MM.1S (cell line): ENCODE measurements around the gene DIPK1C.

ENCODE experiments used
- DNase-seq: peaks from one replicate; pipeline ENCODE4 v3.0.0-alpha.2; 2015
- H2AFZ ChIP-seq: fragments of 300-600 bp; sonication (generic); 2 replicates; pipeline ENCODE4 v1.6.0; 2016; ENCODE audit warnings: antibody characterized with exemption, low read length
- H3F3A ChIP-seq: fragments of 300-600 bp; sonication (generic); 2 replicates; pipeline ENCODE4 v1.6.1; 2016; ENCODE audit warnings: mild to moderate bottlenecking, antibody characterized with exemption, low read length, moderate library complexity, mixed read lengths; ENCODE audit not compliant: insufficient read depth
- H3K27ac ChIP-seq: fragments of 300-600 bp; sonication (generic); 2 replicates; pipeline ENCODE4 v1.5.1; 2016; ENCODE audit warnings: mild to moderate bottlenecking, low read length
- H3K27me3 ChIP-seq: fragments of 300-600 bp; sonication (generic); replicated peaks from 2 replicates; pipeline ENCODE4 v1.6.0; 2016; ENCODE audit warnings: low read length; ENCODE audit not compliant: insufficient read depth
- H3K36me3 ChIP-seq: fragments of 300-600 bp; sonication (generic); replicated peaks from 2 replicates; pipeline ENCODE4 v1.6.1; 2016; ENCODE audit warnings: mild to moderate bottlenecking, low read length, mixed read lengths; ENCODE audit not compliant: insufficient read depth
- H3K4me1 ChIP-seq: fragments of 300-600 bp; sonication (generic); 2 replicates; pipeline ENCODE4 v1.6.1; 2016; ENCODE audit warnings: low read length, mixed read lengths
- H3K4me2 ChIP-seq: fragments of 300-600 bp; sonication (generic); 2 replicates; pipeline ENCODE4 v1.6.0; 2016; ENCODE audit warnings: low read depth, low read length
- H3K4me3 ChIP-seq: fragments of 300-600 bp; sonication (generic); 2 replicates; pipeline ENCODE4 v1.5.1; 2016; ENCODE audit warnings: low read length, mixed read lengths
- H3K79me2 ChIP-seq: fragments of 300-600 bp; sonication (generic); 2 replicates; pipeline ENCODE4 v1.6.1; 2016; ENCODE audit warnings: mixed run types, low read length, mixed read lengths
- H3K9ac ChIP-seq: fragments of 300-600 bp; sonication (generic); 2 replicates; pipeline ENCODE4 v1.6.1; 2016; ENCODE audit warnings: low read length, mixed read lengths
- H3K9me2 ChIP-seq: fragments of 300-600 bp; sonication (generic); replicated peaks from 2 replicates; pipeline ENCODE4 v1.6.1; 2016; ENCODE audit warnings: mild to moderate bottlenecking, low read length, mixed read lengths; ENCODE audit not compliant: insufficient read depth
- H3K9me3 ChIP-seq: fragments of 300-600 bp; sonication (generic); replicated peaks from 2 replicates; pipeline ENCODE4 v1.6.1; 2016; ENCODE audit warnings: mild to moderate bottlenecking, low read length, mixed read lengths; ENCODE audit not compliant: insufficient read depth
- H4K20me1 ChIP-seq: fragments of 300-600 bp; sonication (generic); 2 replicates; pipeline ENCODE4 v1.6.1; 2016; ENCODE audit warnings: mild to moderate bottlenecking, low read length, moderate library complexity, mixed read lengths; ENCODE audit not compliant: insufficient read depth
- CTCF ChIP-seq: fragments of 300-600 bp; sonication (generic); IDR thresholded peaks from 2 replicates; pipeline ENCODE4 v1.5.1; 2016; ENCODE audit warnings: antibody characterized with exemption, low read length, mixed read lengths
- EZH2 ChIP-seq: fragments of 300-600 bp; sonication (generic); optimal IDR thresholded peaks from 2 replicates; pipeline ENCODE3; 2017; ENCODE audit warnings: low read depth, mild to moderate bottlenecking, antibody characterized with exemption, low read length, mixed read lengths
- EZH2phosphoT487 ChIP-seq: fragments of 300-600 bp; sonication (generic); IDR thresholded peaks from 2 replicates; pipeline ENCODE4 v1.6.1; 2018; ENCODE audit warnings: antibody characterized with exemption, low read length

DIPK1C gene

GRCh38 chr18:74416124-74416523 is 41.0 kb downstream of the DIPK1C start:
- Histone ChIP-seq H3K4me3 (no peak overlapping the region), H3K27me3 (no peaks in the 10 kb centered on the region), H3K4me1 (peaks cover 8% of the 10 kb centered on the region; the same call in 1 of the 2 replicates), H3K27ac (no peak overlapping the region), H3K9me2 (no peaks in the 10 kb centered on the region), H3K36me3 (no peaks in the 10 kb centered on the region), H3F3A (no peaks in the 10 kb centered on the region), H3K4me2 (no peak overlapping the region), H2AFZ (no peak overlapping the region), H3K79me2 (no peaks in the 10 kb centered on the region), H3K9ac (no peak overlapping the region), H4K20me1 (no peaks in the 10 kb centered on the region), H3K9me3 (no peaks in the 10 kb centered on the region)
- no peak for DNase-seq
- TF ChIP-seq EZH2phosphoT487, result no peak
- no peak for TF ChIP-seq EZH2
- TF ChIP-seq CTCF, result no peak

- peaks cover 11% of the 10 kb centered on the region; the same call in 1 of the 2 replicates for H3K4me1 ChIP-seq
- no peaks in the 10 kb centered on the region for H3K9me3 ChIP-seq
- no peak overlapping the region for H3K4me2 ChIP-seq
- TF ChIP-seq CTCF, result no peak
- no peak for TF ChIP-seq EZH2
- H4K20me1 ChIP-seq, result no peaks in the 10 kb centered on the region
- DNase-seq, result no peak
- H3K4me3 ChIP-seq, result no peak overlapping the region
- H3F3A ChIP-seq, result no peaks in the 10 kb centered on the region
- H3K9me2 ChIP-seq, result no peaks in the 10 kb centered on the region
- H3K36me3 ChIP-seq, result no peaks in the 10 kb centered on the region
- no peaks in the 10 kb centered on the region for H3K79me2 ChIP-seq
- H3K27me3 ChIP-seq, result no peaks in the 10 kb centered on the region
- no peak overlapping the region for H3K9ac ChIP-seq
- no peak overlapping the region for H3K27ac ChIP-seq
- H2AFZ ChIP-seq, result no peak overlapping the region
Observed at GRCh38 chr18:74414953-74415515, 42.1 kb downstream of the DIPK1C start.

- H3F3A ChIP-seq, result no peaks in the 10 kb centered on the region
- no peak overlapping the region for H3K9ac ChIP-seq
- DNase-seq, result no peak
- H3K9me3 ChIP-seq, result no peaks in the 10 kb centered on the region
- H3K4me1 ChIP-seq, result peaks cover 11% of the 10 kb centered on the region; the same call in 1 of the 2 replicates
- H3K27me3 ChIP-seq, result no peaks in the 10 kb centered on the region
- no peaks in the 10 kb centered on the region for H3K79me2 ChIP-seq
- H3K4me2 ChIP-seq, result no peak overlapping the region
- TF ChIP-seq EZH2phosphoT487 (no peak), CTCF (no peak), EZH2 (no peak)
- H3K36me3 ChIP-seq, result no peaks in the 10 kb centered on the region
- no peak overlapping the region for H3K27ac ChIP-seq
- no peak overlapping the region for H3K4me3 ChIP-seq
- no peaks in the 10 kb centered on the region for H3K9me2 ChIP-seq
- H4K20me1 ChIP-seq, result no peaks in the 10 kb centered on the region
- no peak overlapping the region for H2AFZ ChIP-seq
Observed at GRCh38 chr18:74413836-74414235, 43.3 kb downstream of the DIPK1C start.
